NOMO-1 (cell line): ENCODE measurements around the gene HDAC9.

Experiments used
- DNase-seq, 2 experiments: peaks; one replicate each; lab custom pipeline; 2025; ENCODE audit not compliant: unreplicated experiment in 2 of 2; lab: John Stamatoyannopoulos, UW

The HDAC9 gene

GRCh38 chr7:18648849-18649758 is 153.6 kb downstream of the HDAC9 start:
- no peak for DNase-seq

GRCh38 chr7:18653381-18654155 is 158.0 kb downstream of the HDAC9 start:
- DNase-seq: no peak

- no peak for DNase-seq
These were observed 159.2 kb downstream of the HDAC9 start for GRCh38 chr7:18654709-18655108.

- no peak for DNase-seq
These were observed 160.0 kb downstream of the HDAC9 start for GRCh38 chr7:18655506-18655905.

- DNase-seq: peak in 1 of 2 experiments; percentile 8
These were observed 160.4 kb downstream of the HDAC9 start for GRCh38 chr7:18655912-18656311.

GRCh38 chr7:18656362-18656761 is 160.8 kb downstream of the HDAC9 start:
- DNase-seq: no peak

GRCh38 chr7:18659746-18660145 is 164.2 kb downstream of the HDAC9 start:
- DNase-seq: no peak

- DNase-seq: no peak
These were observed 167.8 kb downstream of the HDAC9 start for GRCh38 chr7:18663321-18663720.

- DNase-seq: peak; percentile 44 to 74
These were observed 170.7 kb downstream of the HDAC9 start for GRCh38 chr7:18666107-18666728.

GRCh38 chr7:18667466-18667865 is 171.9 kb downstream of the HDAC9 start:
- no peak for DNase-seq

GRCh38 chr7:18671176-18671575 is 175.6 kb downstream of the HDAC9 start:
- no peak for DNase-seq

- no peak for DNase-seq
These were observed 180.0 kb downstream of the HDAC9 start for GRCh38 chr7:18675579-18675978.

GRCh38 chr7:18679261-18679660 is 183.7 kb downstream of the HDAC9 start:
- DNase-seq: no peak

GRCh38 chr7:18680576-18680975 is 185.0 kb downstream of the HDAC9 start:
- DNase-seq: no peak

GRCh38 chr7:18684916-18685315 is 189.4 kb downstream of the HDAC9 start:
- no peak for DNase-seq

GRCh38 chr7:18685971-18686370 is 190.4 kb downstream of the HDAC9 start:
- no peak for DNase-seq

GRCh38 chr7:18689551-18689950 is 194.0 kb downstream of the HDAC9 start:
- DNase-seq: no peak

GRCh38 chr7:18693406-18693805 is 197.9 kb downstream of the HDAC9 start:
- peak; percentile 5 to 37 for DNase-seq

GRCh38 chr7:18693816-18694215 is 198.3 kb downstream of the HDAC9 start:
- DNase-seq: no peak

- DNase-seq: no peak
These were observed 198.9 kb downstream of the HDAC9 start for GRCh38 chr7:18694484-18694883.

- no peak for DNase-seq
These were observed 199.4 kb downstream of the HDAC9 start for GRCh38 chr7:18694911-18695310.
